GM19455 (cell line): Measurements from ENCODE around the gene PAQR9.

ENCODE experiments used
- ATAC-seq: cut with Tn5 transposase; IDR thresholded peaks from one replicate; pipeline ENCODE4 v1.9.1; 2021; ENCODE audit not compliant: unreplicated experiment

The PAQR9 gene

GRCh38 chr3:142983318-142983717, 19.8 kb upstream of the PAQR9 start:
- no peak for ATAC-seq

GRCh38 chr3:142982038-142982773, 18.7 kb upstream of the PAQR9 start:
- ATAC-seq, result no peak

- no peak for ATAC-seq
Observed at GRCh38 chr3:142981108-142981507, 17.6 kb upstream of the PAQR9 start.

GRCh38 chr3:142977399-142977728, 13.9 kb upstream of the PAQR9 start:
- no peak for ATAC-seq

- no peak for ATAC-seq
Observed at GRCh38 chr3:142976621-142977398, 13.3 kb upstream of the PAQR9 start.

GRCh38 chr3:142975316-142975995, 12.0 kb upstream of the PAQR9 start:
- no peak for ATAC-seq

GRCh38 chr3:142973217-142974009, 9.9 kb upstream of the PAQR9 start:
- no peak for ATAC-seq

- ATAC-seq, result no peak
Observed at GRCh38 chr3:142972092-142972753, 8.7 kb upstream of the PAQR9 start.

- ATAC-seq, result no peak
Observed at GRCh38 chr3:142971431-142971830, 8.0 kb upstream of the PAQR9 start.

GRCh38 chr3:142968319-142969025, 5.0 kb upstream of the PAQR9 start:
- no peak for ATAC-seq

GRCh38 chr3:142966808-142967207, 3.3 kb upstream of the PAQR9 start:
- ATAC-seq, result no peak

- ATAC-seq, result no peak
Observed at GRCh38 chr3:142965581-142965980, 2.1 kb upstream of the PAQR9 start.

GRCh38 chr3:142963234-142963515, 299 bp downstream of the PAQR9 start:
- no peak for ATAC-seq

- ATAC-seq, result no peak
Observed at GRCh38 chr3:142962520-142963233, 797 bp downstream of the PAQR9 start.

GRCh38 chr3:142962175-142962519, 1.3 kb downstream of the PAQR9 start:
- ATAC-seq, result no peak

GRCh38 chr3:142961539-142961938, 1.9 kb downstream of the PAQR9 start:
- no peak for ATAC-seq

GRCh38 chr3:142960322-142960850, 3.1 kb downstream of the PAQR9 start:
- no peak for ATAC-seq

GRCh38 chr3:142958707-142959106, 4.8 kb downstream of the PAQR9 start:
- ATAC-seq, result no peak

- no peak for ATAC-seq
Observed at GRCh38 chr3:142953443-142953842, 10.0 kb downstream of the PAQR9 start.
